Measurements from ENCODE around the gene DNM3.
A peak's percentile ranks its signal among the peaks of the same experiment; 100 is the strongest.
"Not testable (repeated sequence)": the region's sequence is repeated elsewhere in the genome, so short reads cannot be mapped to it uniquely, and the experiment has no call there.

The DNM3 gene

DNA sequence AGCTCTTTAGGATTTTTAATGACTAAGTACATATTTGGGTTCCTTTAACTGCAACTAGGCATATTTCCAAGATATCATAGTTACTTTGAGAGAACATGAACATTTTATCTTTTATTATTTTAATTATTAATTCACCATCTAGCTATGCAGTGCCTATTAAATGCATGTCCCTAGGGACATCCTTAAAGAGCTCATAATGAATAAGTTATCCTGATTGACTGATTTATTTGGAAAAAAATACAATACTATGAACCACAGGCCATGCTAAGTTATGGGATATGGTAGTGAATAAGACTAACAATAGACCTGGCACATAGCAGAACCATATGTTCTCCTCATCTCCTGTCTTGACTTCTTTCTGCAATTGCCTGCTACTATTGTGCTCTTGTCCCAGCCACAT lies 562.8 kb downstream of the DNM3 start:
- DNase-seq: no peak

DNA sequence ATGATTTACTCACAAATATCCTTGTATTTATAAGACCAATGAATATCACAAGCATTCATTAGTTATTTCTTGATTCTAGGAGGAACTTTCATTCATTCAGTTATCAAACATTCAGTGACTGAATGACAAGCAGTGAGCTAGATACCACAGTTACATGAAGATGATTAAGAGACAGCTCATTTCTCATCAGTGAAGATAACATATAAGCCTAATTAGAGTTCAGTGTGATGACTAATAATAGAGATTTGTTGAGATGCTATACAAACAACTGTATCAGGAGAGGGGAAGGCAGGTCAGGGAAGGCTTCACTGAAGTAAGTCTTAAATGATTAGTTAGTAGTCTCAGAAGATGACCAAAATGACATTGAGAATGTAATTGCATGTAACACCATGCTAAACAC lies 564.6 kb downstream of the DNM3 start:
- DNase-seq: no peak

DNA sequence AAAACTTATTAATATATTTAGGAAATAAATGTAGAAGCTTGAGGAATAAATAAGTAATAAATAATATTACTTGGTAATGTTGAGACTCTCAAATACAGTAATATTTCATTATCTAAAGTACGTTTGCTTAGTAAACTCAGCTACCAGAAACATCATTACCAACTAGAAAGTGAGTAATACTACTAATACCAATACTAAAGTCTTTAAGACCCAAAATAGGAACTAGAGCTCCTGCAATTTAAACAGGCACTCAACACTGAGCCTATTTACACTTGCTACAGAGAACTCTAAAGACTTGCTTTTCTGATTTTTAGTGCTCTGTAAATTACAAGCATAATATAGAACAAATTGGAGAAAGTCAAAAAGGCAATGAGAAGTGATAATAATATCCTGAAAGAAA lies 565.7 kb downstream of the DNM3 start:
- DNase-seq: no peak

DNA sequence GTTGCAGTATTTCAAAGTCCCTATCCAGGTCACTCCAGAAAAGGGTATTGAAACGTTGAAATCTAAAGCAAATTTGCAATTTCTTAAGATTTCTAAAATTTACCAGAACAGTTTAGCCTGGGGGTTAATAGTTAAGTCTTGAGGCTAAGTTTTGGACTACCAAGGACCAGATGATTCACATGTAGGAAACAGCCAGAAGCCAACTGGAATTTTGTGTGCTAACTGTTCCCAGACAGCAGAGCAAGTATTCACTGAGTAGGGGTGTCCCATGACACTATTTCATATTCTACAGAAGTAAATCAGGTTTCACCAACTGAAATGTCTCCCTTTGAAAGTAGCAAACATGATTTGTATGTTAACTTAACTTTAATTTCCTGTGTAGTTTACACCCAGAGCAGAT lies 567.7 kb downstream of the DNM3 start:
- no peak for DNase-seq

DNA sequence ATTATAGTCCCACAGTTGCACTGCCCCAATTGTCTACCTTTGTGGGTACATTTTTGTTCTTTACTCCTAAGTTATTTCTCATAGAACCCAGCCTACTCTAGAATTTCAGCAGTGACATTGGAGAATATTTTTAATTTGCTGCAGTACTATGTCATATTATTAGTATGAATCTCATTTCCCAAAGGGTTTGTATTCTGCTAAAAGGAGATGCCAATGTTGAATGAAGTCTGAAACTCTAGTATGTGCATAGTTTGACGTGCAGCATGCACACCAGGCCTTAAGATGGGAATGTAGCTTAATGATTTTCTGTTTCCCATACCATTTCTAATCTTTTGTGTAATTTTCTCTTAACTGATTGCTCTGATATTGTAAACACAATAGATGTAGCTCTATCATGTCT lies 568.7 kb downstream of the DNM3 start:
- DNase-seq: no peak

DNA sequence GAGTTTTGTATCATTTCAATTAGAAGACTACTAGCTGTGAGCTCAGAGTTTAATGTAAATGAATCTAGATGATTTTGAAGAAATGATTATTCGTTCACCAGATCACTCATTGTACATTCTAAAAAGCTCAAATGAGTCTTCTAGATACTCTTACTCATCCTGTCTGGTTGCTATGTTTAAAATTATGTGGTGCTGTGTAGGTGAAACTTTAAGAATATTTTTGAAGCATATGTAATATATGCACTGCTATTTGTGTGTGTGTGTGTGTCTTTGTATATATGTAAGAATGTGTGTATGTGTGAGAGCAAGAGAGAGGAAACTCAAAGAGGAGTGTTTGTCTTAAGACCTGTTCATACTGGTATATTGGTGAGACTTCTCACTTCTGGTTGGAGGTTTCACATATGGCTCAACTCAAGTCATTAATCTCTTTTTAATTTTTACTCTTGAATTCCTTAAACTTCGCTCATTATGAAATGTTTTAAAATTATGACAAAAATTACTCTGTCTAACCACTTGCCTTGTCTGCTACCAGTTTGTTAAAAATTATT lies 570.6 kb downstream of the DNM3 start:
- DNase-seq: no peak

DNA sequence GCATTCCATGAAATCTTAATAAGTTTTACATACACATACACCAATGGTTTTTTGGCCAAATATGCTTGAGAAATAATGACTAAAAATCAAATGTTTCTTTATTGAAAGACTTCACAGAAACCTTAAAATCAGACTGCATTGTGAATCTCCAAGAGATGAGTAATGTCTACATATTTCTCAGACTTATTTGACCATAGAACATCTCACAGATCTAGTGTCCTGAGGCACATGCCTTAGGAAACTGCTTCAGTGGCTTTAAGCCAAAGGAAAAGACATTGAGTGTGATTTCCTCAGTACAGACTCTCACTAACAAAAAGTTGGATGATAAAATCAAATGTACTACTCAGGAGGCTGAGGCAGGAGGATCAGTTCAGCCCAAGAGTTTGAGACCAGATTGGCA lies 573.0 kb downstream of the DNM3 start:
- DNase-seq: no peak

DNA sequence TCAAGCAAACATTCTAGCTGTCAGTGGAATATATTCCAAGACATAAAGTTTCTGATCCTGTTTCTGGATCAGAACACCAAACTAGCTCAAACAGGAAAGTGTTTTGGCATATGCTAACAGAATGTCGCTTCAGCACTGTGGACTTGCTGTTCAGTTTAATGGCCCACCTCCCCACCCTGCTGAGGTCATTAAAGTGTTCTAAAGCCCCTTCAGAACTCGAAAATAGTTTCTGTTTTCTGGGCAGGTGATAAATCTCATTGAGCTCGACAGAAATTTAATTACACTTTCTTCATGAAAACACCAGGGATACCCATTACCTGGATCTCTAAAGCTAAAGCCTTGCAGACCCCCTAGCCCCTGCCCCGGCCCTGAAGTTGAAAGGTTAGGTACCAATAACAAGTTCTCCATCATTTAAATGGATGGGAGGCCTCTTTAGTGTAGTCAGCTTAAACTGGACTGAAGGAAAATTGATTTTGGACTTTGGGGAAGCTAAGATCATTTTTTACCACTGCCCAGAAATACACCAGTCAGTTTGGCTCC lies 575.3 kb downstream of the DNM3 start:
- no peak for DNase-seq

DNA sequence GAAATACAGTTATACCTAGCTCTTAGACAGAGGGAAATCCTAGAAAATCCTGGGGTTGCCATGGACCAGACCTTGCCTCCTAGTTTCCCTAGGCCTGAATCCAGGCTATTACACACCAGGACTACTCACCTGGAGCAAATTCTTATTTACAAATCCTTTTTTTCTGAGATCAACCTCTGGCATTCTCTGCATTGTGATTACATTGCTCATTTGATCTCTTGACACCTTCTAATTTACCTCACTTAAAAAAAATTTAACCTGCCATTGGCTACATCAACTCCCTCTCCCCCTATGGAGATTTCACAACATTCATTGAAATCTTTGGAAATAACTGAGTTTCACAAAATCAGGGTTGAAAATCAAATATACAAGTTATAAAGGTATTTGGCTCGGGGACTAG lies 576.3 kb downstream of the DNM3 start:
- DNase-seq: no peak

DNA sequence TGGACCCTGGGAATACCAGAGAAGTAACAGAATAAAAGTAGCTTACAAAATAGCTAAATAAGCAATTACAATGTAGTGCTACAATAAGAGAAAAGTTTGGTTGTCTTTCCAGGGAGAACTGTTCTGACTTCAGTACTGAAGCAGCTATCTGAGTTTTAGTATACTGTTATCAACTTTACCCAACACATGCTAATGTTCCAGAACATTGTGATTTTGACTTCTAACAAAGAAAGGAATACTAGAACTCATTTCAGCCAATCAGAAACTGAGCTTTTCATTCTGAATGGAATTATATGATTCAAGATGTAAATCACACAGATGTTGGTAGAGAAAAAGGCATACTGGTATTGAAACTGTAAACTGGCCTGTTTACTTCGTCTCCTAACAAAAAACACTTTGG lies 579.1 kb downstream of the DNM3 start, which contains the start of gene C1orf105:
TSS of gene C1orf105 (plus strand) at position 301 of the 400 bp plus-strand sequence. CDS start 201 bp downstream, outside the sequence.
- DNase-seq: no peak

DNA sequence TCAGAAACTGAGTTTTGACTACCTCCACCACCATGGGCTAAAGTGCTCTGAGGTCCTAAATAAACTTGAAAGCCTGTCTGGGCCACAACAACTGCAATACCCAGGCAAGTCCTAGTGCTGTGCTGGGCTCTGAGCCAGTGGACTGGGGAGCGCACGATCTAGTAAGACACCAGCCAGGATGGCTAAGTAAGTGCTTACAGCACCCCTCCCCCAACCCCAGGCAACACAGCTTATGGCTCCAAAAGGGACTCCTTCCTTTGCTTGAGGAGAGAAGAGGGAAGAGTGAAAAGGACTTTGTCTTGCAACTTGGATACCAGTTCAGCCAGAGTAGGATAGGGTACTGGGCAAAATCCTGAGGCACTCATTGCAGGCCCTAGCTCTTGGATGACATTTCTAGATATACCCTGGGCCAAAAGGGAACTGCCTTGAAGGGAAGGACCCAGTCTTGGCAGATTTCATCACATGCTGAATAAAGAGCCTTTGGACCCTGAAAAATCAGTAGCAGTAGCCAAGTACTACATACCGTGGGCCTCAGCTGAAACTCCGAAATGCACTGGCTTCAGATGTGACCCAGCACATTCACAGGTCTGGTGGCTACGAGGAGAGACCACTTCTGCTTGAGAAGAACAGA lies 580.8 kb downstream of the DNM3 start:
- no peak for DNase-seq

DNA sequence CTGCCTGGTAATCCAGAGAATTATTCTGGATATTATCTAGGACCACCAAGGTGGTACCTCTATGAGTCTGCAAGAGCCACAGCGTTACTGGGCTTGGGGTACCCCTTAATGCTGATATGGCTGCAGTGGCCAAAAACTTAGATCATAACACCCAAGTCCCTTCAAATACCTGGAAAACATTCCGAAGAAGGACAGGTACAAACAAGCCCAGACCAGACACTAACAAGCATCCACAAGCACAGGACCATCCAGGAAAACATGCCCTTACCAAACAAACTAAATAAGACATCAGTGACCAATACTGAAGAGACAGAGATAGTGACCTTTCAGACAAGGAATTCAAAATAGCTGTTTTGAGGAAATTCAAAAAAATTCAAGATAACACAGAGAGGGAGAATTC lies 582.0 kb downstream of the DNM3 start:
- DNase-seq: no peak

DNA sequence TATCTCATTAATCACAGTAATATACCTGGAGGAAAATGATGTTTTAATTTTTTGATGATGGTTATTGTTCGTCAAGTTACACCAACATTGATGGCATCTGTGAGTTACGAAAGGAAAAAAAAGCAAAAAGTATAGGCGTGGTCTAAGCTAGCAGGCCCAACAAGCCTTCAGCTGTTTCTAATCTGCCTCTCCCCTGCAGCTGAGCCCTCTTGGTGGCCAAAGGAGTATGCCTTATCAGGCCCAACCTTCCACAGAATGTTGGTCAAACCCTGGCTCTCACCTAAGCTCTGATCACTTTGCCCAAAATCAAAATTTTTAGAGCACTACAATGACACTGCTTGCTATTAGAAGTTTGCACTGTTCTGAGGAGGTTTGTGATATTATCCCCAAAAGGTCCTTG lies 584.0 kb downstream of the DNM3 start:
- no peak for DNase-seq

DNA sequence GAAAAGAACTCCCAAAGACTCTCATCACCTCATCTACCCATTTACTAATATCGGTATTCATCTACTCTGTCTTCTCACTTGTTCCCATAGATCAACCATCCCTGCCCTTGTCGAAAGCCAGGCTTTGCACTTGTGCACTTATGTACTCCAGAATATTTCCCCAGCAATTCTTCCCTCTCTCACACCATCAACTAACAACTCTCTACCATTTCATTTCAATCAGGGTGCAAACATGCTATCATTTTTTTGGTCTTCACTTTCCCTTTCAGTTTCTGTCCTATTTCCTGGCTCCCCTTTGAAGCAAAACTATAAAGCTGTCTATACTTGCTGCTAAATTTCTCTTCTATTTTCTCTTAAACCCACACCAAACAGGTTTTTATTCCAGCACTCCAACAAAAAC lies 585.9 kb downstream of the DNM3 start:
- DNase-seq: no peak

DNA sequence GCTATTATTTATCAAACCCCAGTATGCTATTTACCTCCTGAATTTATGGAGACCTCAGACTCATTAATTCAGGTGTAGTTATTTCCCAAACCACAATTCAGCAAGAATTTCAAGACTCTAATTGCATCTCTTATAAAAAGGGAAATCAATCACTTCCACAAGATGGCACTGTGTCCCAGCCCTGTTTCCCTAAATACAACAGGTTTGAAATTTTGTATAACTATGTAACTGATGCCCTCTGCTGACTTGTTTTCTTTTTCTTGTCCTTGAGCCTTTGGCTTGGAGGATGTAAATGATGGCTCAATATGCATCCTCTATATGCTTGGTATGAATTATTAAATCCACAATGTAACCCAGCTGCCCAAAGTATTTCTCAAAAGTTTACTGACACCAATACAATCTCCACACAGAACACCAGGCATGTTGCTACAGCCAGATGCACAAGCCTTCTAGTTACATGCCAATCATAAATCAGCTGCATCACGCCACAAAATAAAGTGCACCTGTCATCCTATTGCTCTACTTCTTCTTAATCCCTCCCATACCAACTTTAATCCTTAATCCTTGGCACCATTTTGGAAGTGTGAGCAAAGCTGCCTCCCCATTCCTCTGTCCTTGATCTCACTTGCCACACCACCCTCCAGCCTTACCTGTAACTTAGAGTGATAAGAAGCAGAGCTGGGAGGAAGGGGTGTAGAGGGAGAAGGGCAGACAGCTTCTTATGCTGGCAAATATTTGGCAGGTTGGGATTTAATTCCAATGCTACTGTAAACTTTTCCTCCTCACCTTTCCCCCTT lies 588.2 kb downstream of the DNM3 start:
- peak; percentile 66 for DNase-seq

DNA sequence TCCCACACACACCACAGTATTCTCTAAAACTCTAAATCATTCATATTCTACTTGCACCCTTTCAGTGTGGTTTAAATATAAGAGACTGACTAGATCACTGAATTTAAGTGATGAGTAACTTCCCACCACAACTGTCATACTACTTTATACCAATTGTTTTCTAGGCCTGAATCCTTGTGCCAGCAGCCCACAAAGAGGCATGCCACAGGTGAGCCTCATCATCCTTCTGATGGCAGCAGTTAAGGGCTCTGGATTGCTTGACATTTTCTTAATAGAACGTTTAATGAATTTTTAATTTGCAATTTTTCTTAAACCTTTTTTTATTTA lies 588.8 kb downstream of the DNM3 start:
- DNase-seq: no peak

DNA sequence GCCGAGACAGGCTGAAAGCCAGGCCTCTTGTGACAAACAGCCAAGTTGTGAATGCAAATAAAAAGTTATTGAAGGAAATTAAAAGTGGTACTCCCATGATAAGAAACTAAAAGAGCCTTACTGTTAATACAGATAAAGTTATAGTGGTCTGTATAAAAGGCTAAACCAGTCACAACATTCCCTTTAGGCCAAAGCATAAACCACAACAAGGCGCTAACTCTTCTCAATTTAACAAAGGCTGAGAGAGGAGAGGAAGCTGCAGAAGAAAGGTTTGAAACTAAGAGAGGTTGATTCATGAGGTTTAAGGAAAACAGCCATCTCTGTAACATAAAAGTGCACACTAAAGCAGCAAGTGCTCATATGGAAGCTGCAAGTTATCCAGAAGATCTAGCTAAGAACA lies 589.9 kb downstream of the DNM3 start:
- no peak for DNase-seq

DNA sequence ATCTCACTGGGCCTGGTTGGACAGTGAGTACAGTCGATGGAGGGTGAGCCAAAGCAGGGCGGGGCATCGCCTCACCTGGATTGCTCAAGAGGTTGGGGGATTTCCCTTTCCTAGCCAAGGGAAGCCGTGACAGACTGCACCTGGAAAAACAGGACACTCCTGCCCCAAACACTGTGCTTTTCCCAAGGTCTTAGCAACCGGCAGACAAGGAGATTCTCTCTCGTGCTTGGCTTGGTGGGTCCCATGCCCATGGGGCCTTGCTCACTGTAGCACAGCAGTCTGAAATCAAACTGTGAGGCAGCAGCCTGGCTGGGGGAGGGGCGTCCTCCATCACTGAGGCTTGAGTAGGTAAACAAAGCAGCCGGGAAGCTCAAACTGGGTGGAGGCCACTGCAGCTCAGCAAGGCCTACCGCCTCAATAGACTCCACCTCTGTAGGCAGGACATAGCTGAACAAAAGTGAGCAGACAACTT lies 590.5 kb downstream of the DNM3 start:
- no peak for DNase-seq

DNA sequence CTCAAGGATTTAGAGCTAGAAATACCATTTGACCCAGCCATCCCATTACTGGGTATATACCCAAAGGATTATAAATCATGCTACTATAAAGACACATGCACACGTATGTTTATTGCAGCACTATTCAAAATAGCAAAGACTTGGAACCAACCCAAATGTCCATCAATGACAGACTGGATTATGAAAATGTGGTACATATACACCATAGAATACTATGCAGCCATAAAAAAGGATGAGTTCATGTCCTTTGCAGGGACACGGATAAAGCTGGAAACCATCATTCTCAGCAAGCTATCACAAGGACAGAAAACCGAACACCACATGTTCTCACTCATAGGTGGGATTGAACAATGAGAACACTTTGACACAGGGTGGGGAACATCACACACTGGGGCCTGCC lies 595.9 kb downstream of the DNM3 start:
- not testable (repeated sequence) for DNase-seq

DNA sequence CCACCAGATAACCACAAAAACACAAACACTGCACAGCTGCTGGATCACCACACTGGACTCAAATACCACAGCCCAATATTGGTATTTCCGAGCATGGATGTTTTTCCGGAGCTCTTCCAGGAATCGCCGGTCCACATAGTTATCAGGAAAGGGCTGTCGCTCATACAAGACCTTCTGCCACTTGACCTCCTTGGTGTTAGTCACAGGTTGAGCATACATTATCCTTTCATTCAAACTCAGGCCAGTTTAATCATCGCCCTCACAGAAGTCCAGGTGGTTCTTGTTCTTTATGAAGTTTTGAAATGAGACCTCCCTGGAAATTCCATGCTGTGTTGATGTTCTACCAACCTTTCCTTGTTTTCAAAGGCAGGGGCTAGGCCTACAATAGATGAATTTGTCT lies 601.1 kb downstream of the DNM3 start:
- no peak for DNase-seq

DNA sequence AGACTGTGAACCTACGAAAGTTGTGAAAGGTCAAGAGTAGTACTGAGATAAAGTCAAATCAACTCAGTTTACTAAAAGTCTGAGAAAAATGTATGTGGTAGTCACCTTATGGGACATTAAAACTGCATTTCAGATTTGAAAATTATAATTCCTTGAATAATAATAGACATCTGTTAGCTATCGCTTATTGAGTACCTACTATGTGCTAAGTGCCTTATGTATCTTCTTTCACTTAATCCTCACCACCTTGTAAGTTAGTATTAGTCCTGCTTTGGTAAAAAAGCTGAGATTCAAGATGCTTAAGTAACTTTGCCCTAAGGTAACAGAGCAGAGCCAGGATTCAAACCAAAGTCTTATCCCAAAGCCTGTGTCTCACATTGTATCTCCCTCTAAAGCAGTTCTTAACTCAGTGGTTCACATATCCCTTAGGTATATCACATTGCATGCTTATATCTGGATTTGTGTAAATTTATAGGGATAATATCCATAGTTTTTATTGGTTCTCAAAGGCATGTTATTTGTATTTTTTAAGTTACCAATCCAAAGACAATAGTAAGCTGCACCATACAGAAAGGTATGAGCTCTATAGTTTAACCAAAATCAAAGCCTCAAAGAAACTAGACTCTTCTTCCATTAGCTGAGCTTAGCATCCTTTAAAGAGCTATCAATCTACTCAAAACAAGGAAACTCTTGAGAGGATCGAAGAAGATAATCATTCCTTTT lies 601.7 kb downstream of the DNM3 start:
- no peak for DNase-seq

DNA sequence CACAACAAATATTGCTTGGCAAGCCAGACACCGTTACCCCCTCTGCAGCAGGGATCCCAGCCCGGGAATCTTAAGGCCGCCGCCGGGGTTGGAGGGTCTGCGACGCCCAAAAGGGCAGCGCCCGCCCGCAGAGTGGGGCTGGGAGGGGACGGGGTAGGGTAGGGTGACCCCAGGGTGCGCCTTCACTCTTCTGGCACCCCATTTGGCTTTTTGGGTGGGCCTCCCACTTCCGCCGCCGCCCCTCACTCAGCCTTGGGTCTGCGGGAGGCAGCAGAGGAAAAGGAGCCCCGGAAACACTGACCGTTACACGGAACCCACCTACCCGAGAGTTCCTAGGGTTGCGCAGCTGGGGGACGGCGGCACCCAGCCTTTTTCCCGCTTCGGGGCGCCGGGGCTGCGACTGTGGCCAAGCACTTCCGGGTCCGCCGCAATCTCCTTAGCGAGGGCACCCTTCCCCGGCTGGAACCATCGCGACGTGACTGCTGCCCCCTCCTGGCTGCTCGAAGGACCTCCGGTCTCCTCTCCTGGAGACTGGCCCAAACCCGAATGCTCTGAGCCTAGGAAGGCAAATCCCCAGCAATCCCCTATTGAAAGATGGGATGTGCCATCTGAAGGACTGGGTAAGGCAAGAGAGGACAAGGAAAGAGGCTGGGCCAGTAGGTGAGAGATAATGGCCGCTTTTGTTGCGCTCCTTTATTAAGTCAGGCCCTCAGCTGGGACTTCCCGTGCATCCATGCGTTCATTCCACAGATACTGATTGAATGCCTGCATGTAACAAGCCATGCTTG lies 602.6 kb downstream of the DNM3 start, which contains the start of gene PIGC:
TSS of gene PIGC (minus strand) at position 404 of the 788 bp plus-strand sequence. CDS start 1,447 bp downstream, outside the sequence.
- peak; percentile 82 for DNase-seq
